UCSD-AML1 (cell line): ENCODE results near the gene DECR2.

Source experiments
- DNase-seq: peaks from one replicate; lab custom pipeline; 2025; ENCODE audit not compliant: unreplicated experiment; lab: John Stamatoyannopoulos, UW

The DECR2 gene

GRCh38 chr16:364595-365491, 36.8 kb upstream of the DECR2 start:
- no peak for DNase-seq

GRCh38 chr16:366476-366875, 35.2 kb upstream of the DECR2 start:
- no peak for DNase-seq

GRCh38 chr16:367333-367903, 34.3 kb upstream of the DECR2 start:
- no peak for DNase-seq

GRCh38 chr16:368388-369158, 33.1 kb upstream of the DECR2 start:
- DNase-seq: no peak

GRCh38 chr16:369275-369865, 32.3 kb upstream of the DECR2 start:
- DNase-seq: no peak

GRCh38 chr16:369866-370436, 31.7 kb upstream of the DECR2 start:
- DNase-seq: no peak

- peak; percentile 93 for DNase-seq
These were observed 31.2 kb upstream of the DECR2 start, which contains the start of gene MRPL28 for GRCh38 chr16:370443-370842. MRPL28 (minus strand) TSS chr16:370538; CDS start chr16:370218, 320 bp downstream.

- no peak for DNase-seq
These were observed 30.6 kb upstream of the DECR2 start for GRCh38 chr16:370979-371514.

- DNase-seq: no peak
These were observed 30.0 kb upstream of the DECR2 start for GRCh38 chr16:371515-372301.

GRCh38 chr16:372302-372983, 29.2 kb upstream of the DECR2 start:
- no peak for DNase-seq

GRCh38 chr16:373020-373598, 28.6 kb upstream of the DECR2 start:
- DNase-seq: no peak

GRCh38 chr16:373848-374615, 27.7 kb upstream of the DECR2 start:
- DNase-seq: no peak

GRCh38 chr16:374616-374926, 27.1 kb upstream of the DECR2 start:
- DNase-seq: no peak

GRCh38 chr16:375212-375611, 26.5 kb upstream of the DECR2 start:
- no peak for DNase-seq

- DNase-seq: no peak
These were observed 25.5 kb upstream of the DECR2 start for GRCh38 chr16:375927-376816.

GRCh38 chr16:376817-377418, 24.8 kb upstream of the DECR2 start:
- DNase-seq: no peak

GRCh38 chr16:377419-377951, 24.2 kb upstream of the DECR2 start:
- DNase-seq: no peak
